ENCODE data around the gene PTGS1.

Gene PTGS1

GRCh38 chr9:122374885-122375420 is 4.1 kb downstream of the PTGS1 start:
- no peak for DNase-seq (ENCODE audit: low spot score)

GRCh38 chr9:122376796-122377195 is 6.0 kb downstream of the PTGS1 start:
- DNase-seq (ENCODE audit: low spot score): no peak

- no peak for DNase-seq (ENCODE audit: low spot score)
These were observed 6.7 kb downstream of the PTGS1 start for GRCh38 chr9:122377241-122378164.

GRCh38 chr9:122378236-122378635 is 7.4 kb downstream of the PTGS1 start:
- DNase-seq (ENCODE audit: low spot score): no peak

- no peak for DNase-seq (ENCODE audit: low spot score)
These were observed 8.5 kb downstream of the PTGS1 start for GRCh38 chr9:122379340-122379739.

GRCh38 chr9:122380293-122380692 is 9.5 kb downstream of the PTGS1 start:
- no peak for DNase-seq (ENCODE audit: low spot score)

- no peak for DNase-seq (ENCODE audit: low spot score)
These were observed 10.6 kb downstream of the PTGS1 start for GRCh38 chr9:122381206-122381950.

- DNase-seq (ENCODE audit: low spot score): no peak
These were observed 12.4 kb downstream of the PTGS1 start for GRCh38 chr9:122382901-122383850.

GRCh38 chr9:122383992-122384461 is 13.2 kb downstream of the PTGS1 start:
- no peak for DNase-seq (ENCODE audit: low spot score)

- DNase-seq (ENCODE audit: low spot score): no peak
These were observed 15.6 kb downstream of the PTGS1 start for GRCh38 chr9:122386311-122386872.

- no peak for DNase-seq (ENCODE audit: low spot score)
These were observed 16.7 kb downstream of the PTGS1 start for GRCh38 chr9:122387536-122387935.

GRCh38 chr9:122389195-122389594 is 18.4 kb downstream of the PTGS1 start:
- no peak for DNase-seq (ENCODE audit: low spot score)

- no peak for DNase-seq (ENCODE audit: low spot score)
These were observed 19.1 kb downstream of the PTGS1 start for GRCh38 chr9:122389799-122390481.

GRCh38 chr9:122392284-122392683 is 21.5 kb downstream of the PTGS1 start:
- no peak for DNase-seq (ENCODE audit: low spot score)

GRCh38 chr9:122392714-122393113 is 21.9 kb downstream of the PTGS1 start:
- DNase-seq (ENCODE audit: low spot score): no peak

GRCh38 chr9:122393284-122393983 is 22.6 kb downstream of the PTGS1 start:
- DNase-seq (ENCODE audit: low spot score): no peak

GRCh38 chr9:122394265-122395125 is 23.7 kb downstream of the PTGS1 start:
- DNase-seq (ENCODE audit: low spot score): no peak

- DNase-seq (ENCODE audit: low spot score): no peak
These were observed 25.9 kb downstream of the PTGS1 start for GRCh38 chr9:122396614-122397148.

Measured in SK-N-DZ (cell line).